Fibroblast of skin of right quadriceps (primary cell): ENCODE results near the gene IMPDH1.

Experiments
- DNase-seq: peaks from one replicate; pipeline ENCODE4 v3.0.0-alpha.2; 2013

IMPDH1 gene

DNA sequence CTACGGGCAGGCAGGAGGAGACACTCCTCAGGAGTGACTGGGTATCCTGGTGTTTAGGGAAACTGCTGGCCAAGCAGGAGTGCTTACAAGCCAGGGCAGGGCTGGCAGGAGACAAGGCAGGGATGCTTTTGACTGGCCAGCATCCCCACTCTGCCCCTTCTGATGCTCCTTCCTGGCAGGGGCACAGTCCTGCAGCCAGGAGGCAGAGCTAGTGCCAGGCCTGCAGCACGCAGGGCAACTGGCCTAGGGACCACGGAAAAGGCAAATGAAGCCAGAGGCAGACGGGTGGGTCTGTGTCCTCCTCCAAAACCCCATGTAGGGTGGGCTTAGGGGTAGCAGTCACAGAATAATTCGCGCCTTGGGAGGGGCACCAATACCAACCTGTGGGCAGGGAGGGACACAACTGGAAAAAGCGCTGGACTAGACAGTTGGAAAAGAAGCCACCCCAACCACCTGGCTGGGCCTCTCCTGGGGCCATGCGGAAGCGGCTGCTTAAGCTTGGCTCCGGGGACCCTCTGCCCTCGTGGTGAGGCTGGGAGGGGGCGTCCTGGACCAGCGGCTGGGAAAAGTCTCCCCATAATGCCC is 4.8 kb downstream of the IMPDH1 start:
- no peak for DNase-seq

DNA sequence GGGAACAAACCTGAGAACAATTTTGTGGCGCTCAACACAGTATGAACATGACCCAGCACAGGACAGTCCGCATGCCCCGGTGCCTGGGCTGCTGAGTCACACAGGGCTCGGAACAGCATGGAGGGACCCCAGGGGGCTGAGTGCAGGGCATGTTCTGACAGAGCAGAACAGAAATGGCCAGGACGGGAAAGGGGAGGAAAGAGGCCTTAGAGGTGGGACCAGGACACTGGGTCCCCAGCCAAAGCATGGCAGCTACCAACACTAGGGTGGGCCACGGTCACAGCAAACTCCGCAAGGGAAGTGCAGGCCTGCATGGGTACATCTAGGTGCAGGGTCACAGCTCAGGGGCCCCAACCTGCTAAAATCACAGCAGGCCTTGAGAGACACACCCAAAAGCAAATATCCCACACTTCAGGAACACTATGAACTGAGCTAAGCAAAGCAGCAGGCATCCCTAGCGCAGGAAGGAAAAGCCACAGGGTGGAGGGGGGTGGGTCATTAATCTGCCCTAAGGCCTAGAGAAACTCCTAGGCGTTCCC is 5.6 kb downstream of the IMPDH1 start:
- DNase-seq: no peak

DNA sequence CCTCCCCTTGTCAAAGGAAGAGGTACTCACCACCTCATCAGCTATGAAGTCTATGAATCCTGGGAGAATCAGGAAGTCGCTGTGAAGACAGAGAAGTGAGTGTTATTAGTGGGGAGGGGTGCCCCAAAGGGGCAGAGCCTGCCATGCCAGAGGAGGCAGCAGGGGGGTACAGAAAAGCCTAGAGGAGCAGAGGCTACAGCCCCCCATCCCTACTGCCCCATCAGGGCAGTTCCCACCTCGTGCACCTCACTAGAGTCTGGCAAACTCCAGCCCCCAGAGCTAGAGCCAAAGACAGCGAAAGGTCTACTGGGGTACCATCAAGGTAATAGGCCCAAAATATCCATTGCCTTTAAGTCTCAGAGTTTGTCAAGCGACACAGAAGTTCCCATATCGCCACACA is 6.1 kb downstream of the IMPDH1 start:
- no peak for DNase-seq

DNA sequence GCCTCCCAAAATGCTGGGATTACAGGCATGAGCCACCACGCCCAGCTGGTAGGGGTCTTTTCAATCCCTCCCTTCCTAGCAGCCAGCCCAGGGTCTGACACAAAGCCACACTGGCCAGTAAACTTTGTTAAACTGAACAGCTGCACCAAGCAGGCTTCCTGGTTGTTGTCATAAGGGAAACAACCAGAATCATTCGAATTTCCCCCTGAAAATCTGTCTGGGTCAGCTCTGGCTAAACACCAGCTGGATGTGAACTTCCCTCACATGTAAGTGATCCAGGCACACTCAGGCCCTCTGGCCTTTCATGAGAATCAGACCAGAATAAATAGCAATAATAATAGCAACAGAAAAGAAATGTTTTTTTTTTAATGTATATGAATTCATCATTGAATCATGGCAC is 7.4 kb downstream of the IMPDH1 start:
- no peak for DNase-seq

DNA sequence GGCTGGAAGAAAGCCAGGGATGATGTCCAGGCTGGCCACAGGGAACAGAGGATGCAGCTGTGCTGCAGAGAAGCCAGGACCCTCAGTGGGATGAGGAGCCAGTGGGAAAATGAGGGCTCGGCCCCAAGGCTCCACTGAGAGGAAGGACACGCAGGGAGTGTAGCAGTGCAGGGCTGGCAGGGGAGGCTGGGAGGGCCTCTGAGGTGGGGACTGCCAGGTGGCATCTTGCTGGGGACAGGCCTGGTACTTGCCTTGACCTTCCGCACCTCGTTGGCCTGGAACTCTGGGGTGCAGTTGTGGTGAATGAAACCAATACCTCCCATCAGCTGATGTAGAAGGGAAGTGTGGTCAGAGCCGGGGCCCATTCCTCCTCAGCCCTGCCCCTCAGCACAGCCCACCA is 9.2 kb downstream of the IMPDH1 start:
- no peak for DNase-seq

DNA sequence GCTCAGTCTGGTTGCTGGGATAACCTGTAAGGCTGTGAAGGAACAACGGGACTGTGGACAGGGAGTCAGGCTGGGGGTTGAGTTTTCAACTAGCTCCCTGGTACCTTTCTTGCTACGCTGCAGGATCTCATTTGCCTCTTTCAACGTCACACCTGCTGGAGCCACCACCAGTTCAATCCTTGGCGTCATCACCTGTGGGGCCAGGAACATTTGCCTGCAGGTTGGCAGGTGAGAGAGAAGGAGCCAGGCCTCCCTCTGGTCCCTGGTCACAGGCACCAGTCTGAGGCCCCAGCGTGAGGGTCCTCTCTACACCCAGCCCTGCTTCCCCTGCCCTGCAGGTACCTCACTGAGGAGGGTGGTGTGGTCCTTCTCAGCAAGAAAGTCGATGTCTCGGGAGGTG is 9.8 kb downstream of the IMPDH1 start:
- DNase-seq: no peak

DNA sequence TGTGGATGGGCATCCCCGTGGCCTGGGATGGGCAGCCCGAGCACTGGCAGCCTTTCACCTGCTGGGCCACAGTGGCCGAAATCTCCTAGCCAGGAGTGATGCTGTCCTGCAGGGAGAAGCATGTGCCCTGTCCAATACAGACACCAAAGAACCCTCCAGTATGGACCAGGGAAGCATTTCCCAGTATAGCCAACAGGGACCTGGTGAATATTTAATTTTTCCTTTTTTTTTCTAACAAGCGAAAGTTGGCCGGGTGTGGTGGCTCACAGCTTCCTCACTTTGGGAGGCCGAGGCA is 11.0 kb downstream of the IMPDH1 start:
- DNase-seq: no peak

DNA sequence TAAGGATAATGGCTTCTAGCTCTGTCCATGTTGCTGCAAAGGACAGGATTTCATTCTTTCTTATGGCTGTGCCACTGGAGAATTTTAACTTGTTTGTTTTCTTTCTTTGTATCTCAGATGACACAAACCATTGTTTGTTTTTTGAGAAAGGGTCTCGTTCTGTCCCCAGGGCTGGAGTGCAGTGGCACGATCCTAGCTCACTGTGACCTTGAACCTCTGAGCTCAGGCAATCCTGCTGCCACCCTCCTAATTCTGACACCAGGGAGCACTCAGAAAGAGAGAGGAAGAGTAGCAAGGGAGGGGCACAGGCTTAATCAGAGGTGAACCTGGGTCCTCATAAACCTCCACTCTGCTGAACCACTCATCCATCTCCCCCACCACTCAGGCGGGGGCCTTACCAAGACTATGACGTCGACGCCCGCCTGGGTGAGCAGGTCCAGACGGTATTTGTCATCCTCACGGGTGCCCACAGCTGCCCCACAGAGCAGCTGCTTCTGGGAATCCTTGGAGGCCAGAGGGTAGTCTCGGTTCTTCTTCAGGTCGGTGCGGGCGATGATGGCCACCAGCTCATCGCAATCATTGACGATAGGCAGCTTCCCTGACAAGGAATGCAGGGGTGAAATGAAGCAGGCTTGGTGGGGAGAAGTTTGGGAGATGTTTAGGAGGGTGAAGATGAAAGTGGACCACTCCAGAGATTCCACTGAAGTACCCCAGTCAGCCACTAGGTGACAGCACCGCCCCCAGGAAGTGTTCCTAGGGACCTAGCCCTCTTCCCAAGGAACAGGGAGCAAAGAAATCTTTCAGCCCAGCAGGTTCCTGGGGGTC is 11.6 kb downstream of the IMPDH1 start:
- peak; percentile 31 for DNase-seq

DNA sequence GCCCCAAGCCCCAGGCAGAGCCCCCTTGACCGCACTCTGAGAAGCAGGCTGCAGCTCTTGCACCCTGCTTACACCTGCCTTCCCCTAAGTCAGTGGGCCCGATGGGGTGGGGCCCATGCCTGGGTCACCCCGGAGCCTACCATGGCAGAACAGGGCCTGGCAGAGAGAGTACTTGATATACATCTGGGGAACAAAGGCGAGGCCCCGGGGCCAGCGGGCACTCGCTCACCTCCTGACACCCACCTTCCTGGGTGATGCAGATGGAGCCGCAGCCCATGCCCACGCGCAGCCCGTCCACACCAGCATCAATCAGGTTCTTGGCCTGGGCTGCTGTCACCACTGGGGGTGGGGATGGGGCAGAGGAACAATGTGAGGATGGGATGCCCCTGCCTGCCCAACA is 13.4 kb downstream of the IMPDH1 start:
- no peak for DNase-seq

DNA sequence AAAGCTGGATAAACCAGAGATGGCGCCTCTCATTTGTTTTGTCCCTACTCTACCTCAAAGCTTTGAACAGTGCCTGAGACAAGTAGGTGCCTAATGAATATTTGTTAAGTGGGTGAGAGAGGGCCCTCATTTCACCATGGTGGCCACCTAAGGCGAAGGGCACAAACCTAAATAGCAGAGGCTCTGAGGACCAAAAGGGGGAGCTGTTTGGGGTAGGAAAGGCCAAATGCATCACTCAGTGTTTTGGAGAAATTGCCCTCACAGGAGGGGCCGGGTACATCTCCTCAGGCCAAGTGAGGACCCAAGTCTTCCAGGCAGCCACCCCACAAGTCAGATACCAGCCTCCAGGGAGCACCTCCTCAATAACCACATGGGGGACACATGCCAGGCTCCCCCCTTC is 14.0 kb downstream of the IMPDH1 start:
- no peak for DNase-seq

DNA sequence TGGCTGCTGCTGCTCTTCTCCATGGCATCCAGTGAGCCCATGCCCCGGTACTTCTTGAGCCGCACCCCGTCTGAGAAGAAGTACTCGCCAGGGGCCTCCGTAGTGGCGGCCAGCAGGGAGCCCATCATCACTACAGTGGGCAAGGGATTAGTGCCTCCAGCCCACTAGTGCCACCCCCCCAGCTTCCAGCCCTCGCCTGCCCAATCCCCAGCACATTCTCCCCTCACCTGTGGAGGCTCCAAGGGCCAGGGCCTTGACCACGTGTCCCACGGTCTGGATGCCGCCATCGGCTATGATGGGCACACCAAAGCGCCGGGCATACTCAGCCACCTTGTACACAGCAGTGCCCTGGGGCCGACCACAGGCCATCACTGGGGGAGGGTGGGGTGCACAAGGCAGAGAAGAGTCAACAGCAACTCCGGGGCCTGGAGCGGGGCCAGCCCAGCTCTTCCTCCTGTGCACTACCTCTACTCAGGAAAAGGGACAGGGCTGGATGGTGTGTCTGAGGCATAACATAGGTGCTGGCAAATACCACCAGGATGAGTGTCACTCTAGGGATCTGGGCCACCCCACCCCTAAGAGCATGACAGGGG is 14.8 kb downstream of the IMPDH1 start:
- no peak for DNase-seq

DNA sequence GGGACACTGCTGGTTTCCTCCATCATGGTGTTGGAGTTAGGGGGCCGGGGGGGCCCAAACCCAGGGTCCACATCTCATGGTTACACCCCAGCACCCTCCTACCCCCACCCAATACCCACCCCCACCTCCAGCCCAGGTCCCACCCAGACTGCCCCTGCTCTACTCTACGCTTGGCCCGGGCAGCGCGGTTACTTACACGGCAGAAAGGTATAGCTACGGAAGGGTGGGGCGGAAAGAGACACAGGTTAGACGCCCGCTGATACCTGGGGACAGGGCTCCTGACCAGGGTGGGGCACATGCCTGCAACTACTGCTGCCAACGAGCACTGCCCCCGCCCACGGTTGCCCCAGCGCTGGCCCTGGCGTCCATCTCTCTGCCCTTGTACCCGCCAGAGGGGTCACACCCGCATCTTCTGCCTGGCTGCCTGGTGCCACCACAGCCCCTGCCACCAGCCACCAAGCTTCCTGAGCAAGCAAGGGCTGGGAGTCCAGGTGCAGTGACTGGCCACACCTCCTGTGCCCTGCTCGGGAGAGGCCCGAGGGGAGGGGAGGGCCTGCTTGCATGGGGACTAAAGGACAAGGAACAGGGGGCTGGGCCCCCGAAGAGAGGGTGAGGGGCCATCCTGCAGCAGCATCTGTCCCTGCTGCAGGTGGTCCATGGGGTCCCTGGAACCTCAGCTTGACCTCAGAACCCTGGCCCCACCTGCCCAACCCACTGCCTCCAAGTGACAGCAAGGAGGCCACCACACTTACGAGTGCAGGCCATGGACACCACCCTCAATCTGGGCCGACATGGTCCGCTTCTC is 16.1 kb downstream of the IMPDH1 start:
- no peak for DNase-seq

DNA sequence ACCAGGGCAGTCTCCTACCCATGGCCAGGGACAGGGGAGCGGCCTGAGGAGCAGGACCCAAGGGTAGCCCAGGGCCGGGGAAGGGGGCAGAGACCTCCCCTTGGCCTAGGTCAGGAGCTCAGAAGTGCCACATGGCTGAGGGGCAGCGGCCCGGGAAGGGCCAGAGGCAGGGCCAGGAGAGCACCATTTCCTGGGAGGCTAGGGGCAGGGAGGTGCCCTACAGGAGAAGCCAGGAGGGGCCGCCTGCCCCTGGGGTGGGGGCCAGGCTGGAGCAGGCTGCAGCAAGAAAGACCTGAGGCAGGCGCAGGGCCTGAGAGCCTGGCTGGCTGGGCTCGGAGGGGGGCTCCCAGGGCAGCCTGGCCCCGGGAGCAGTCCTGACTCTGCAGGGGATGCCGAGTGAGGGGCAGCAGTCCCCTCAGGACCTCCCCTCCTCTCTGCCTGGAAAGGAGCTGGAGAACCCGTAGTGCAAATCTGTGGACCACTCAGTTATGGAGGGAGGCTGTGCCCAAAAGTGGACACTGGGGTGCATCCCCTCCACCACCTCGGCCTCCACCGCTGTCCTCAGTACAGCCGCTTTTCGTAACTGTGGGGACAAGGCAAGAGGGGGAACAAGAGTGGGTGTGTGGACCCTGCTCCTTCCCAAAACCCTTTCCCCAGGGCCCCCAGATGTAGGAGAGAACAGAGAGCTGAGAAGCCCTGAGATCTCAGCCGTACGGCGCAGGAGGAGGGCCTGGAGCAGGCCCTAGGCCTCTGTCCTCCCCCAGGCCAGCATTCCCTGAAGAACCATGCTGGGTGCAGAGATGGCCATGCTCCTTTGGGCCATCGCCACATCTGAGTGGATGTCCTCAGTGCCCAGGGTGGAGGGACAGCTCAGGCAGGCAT is 17.1 kb downstream of the IMPDH1 start:
- no peak for DNase-seq

DNA sequence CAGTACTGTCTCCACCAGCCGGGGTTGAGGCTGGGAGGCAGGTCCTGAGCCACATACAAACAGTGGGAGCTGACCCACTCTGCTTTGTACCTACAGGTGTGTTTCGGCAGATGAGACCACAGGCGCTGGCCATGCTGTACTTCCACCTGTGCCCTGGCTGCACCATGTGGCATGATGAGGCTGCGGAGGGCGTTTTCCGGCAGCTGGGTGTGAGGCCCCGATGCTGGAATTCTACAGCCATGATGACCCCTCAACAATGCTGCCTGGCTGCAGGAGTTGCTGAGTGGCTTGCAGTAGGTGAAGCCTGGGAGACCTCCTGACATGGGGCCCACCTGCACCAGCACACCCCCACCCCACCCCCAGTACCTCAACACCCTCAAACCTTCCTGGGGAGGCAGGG is 18.0 kb downstream of the IMPDH1 start:
- DNase-seq: no peak

DNA sequence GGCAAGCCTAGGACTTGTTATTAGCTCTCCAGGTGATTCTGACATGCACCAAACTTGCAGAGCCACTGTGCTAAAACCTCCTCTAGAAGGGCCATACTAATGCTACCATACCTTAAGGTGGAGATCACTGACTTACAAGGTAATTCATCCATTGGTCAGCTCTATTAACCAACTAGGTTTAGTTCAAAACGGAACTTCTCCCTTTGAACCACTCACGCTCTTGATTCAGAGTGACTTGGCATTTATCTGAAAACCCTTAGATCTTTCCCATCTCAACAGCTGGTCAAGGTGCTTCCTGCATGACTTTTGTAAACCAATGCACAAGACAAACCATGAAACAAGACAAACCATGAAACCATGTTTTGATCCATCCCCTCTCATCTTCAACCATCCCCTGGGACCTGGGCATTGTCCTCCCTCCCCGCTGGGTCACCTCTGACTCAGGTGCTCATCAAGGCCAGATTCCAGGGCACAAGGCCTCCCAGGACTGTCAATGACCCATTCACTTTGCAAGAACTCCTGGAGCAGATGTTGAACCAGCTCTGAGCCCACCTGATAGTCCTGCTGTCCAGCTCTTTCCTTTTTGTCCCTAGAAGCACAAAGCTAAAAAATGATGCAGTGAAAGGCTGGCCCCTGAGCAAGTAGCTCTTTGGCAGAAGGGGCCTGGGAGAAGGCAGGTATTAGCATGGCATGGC is 18.8 kb downstream of the IMPDH1 start:
- DNase-seq: no peak

DNA sequence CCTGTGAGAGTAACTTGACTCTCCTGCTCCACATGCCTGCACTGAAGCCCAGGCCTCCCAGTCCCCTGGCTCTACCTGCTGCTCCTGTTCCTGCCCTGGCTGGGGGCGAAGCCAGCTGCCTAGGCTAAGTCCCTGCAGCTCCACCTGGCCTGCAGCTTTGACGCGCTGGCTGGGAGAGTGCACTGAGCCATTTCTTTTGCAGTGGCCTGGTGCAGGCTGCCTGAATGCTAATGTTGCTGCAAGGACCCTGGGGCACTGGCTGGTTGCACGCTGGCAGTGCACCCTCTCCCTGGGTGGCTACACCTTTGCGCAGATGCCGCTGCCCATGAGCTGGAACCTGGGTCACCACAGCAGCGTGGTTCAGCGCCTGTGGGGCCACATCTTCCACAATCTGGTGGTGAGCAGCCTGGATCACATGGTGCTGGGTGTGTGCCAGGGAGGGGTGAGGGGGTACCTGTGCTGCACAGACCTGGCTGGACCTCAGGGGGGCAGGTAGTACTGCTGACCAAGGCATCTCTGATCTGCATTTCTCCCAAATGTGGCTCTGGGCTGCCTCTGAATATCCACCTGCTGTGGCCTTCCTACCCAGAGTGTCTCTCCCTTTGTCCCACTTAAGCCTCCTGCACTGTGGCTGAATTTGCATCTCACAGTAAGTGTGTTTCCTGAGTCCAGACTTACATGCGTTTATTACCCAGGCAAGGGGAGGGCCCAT is 20.0 kb downstream of the IMPDH1 start:
- no peak for DNase-seq

DNA sequence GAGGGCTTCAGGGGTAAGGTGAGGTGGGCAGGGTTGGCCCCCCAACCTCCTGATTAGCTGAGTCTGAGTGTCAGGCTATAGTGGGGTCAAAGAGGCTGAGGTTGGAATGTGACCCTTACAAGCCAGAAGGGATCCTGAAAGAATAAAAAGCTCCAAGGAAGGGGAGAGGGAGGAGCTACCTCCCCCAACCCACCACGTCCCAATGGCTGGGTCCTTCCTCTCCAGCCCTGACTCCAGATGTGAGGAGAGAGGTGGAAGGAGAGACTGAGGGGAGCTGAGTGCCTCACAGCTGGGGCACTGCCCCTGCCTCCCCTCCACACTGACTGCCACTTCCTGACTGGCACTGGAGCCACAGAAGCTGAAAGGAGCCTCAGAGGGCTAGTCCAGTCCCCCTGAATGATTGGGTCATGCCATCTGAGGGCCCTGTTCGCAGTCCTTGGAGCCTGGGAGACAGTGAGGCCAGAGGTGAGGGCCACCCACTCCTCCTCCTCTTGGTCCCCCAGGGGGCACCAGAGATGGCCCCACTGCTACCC is 20.6 kb downstream of the IMPDH1 start:
- no peak for DNase-seq

DNA sequence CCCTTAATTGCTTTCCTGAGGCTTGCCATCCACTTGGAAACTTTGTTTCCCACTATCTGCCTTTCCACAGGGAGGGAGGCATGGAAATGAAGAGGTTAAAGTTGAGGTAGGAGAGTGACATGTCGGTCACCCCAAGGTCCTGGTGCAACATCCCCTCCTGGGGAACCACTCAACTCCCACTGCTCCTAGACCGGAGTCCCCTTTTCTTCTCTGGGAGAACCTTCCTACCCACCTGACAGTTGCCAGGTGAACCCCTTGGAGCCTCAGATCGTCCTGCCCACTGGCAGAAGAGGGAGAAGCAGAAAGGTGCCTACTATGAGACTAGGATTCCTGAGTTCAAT is 21.7 kb downstream of the IMPDH1 start:
- no peak for DNase-seq

DNA sequence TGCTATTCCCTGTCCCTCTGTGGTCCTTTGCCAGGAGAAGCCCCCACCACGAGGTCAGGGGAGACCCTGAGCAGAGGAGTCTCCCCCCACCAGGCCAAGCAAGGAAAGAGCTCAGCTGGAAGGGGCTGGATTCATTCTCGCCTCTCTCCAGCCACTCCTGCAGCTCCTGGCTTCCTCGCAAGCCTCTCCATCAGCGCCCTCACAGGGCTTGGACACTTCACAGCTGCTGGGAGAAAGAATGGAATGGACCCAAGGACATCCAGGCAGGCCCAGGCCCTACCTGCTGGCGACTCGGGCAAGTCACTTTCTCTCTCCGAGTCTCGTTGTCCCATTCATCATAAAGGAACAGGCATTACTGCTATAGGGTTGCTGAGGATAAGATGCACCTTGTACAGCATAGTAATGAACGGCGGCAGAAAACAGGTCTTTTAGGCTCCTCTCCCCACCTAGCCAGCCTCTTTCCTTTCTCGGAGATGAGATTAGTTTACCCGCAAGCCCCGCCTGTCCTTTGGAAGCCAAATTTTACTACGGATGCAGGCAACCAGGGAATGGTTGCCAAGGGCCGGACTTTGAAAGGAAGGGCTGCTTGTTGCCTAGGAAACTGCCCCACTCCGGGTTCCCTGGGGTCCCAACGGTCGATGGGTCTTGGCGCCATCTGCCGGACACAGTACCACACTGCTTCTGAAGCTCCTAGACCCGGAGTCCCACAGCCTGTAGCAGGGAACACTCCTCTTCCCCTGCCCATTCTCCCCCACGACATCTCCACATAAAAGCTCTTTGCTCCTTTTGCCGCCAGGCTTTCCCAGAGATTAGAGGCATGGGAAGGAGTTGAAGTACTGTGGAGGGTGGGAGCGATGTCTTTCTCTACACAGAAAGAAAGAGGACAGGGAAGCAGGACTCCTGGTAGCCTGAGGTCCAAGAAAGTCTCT is 22.3 kb downstream of the IMPDH1 start:
- DNase-seq: peak; percentile 66
